Body of pancreas (tissue), 4 donors: ENCODE results near the gene RNF151. TPM values are rescaled to one million over a fixed set of nuclear protein-coding genes. Genes with fewer than 3 reads are reported as not detected.
"Not testable (repeated sequence)": the region's sequence is repeated elsewhere in the genome, so short reads cannot be mapped to it uniquely, and the experiment has no call there.

Source experiments
- ATAC-seq: fragments of 150-250 bp; one replicate; pipeline ENCODE4 v1.9.1; 2016
- DNase-seq, 4 donors: peaks; one replicate each; pipeline ENCODE4 v3.0.0-alpha.2; 2019
- H3K27ac ChIP-seq, 4 donors: fragments of 200-600 bp; sonication (generic); 1 replicate in 3 of 4; 2 replicates in 1 of 4; pipeline versions ENCODE4 v1.5.1 to v1.6.1; 2016 to 2019; ENCODE audit warnings: mild to moderate bottlenecking in 1 of 4, mixed read lengths in 1 of 4, moderate library complexity in 1 of 4
- H3K27me3 ChIP-seq, 2 donors: fragments of 200-600 bp; sonication (generic); one replicate each; pipeline ENCODE4 v1.6.0; 2016; ENCODE audit warnings: mild to moderate bottlenecking in 1 of 2
- H3K36me3 ChIP-seq, 2 donors: fragments of 200-600 bp; sonication (generic); replicated peaks in 1 of 2; 2 replicates each; pipeline ENCODE4 v1.5.1; 2016; ENCODE audit warnings: low read depth in 2 of 2; ENCODE audit not compliant: insufficient read depth in 1 of 2
- H3K4me1 ChIP-seq: fragments of 200-600 bp; sonication (generic); one replicate; pipeline ENCODE4 v1.6.0; 2016
- H3K4me3 ChIP-seq, 2 donors: fragments of 200-600 bp; sonication (generic); 1 replicate in 1 of 2; 2 replicates in 1 of 2; pipeline ENCODE4 v1.5.1; 2016 to 2019
- H3K9me3 ChIP-seq, 3 donors: fragments of 200-600 bp; sonication (generic); 1 replicate in 2 of 3; 2 replicates in 1 of 3; pipeline ENCODE4 v1.5.1; 2016
- POLR2A ChIP-seq, 3 donors: fragments of 450-650 bp; IDR thresholded peaks; one replicate each; pipeline ENCODE4 v1.6.1; 2016; ENCODE audit warnings: antibody characterized with exemption in 3 of 3, mild to moderate bottlenecking in 2 of 3
- WGBS, 2 donors: methylation state at CpG; one replicate each; pipeline ENCODE4 v1.1.5; 2017; 5-methylcytosine and 5-hydroxymethylcytosine counted together
- intact Hi-C: fragments of 100-400 bp; cut with DNase I; formaldehyde crosslinking; loops from one replicate; pipeline ENCODE4 v1.15.1; 2023
- total RNA-seq, 2 donors: library from RNA; depleted of rRNA; stranded (reverse); fragments of >200 nt; gene quantifications; one replicate each; pipeline ENCODE4 v1.1.0, GENCODE V29; 2016
- TF ChIP-seq, protein P1 (sequence below), 7 experiments: fragments of 450-650 bp in 4 of 7; fragments of 200-600 bp in 3 of 7; sonication (generic) in 3 of 7; IDR thresholded peaks; one replicate each; pipeline ENCODE4 v1.5.1; 2016 to 2019; ENCODE audit warnings: antibody characterized with exemption in 7 of 7

Gene RNF151
- total RNA-seq, 2 donors from 2014 or later: not detected

GRCh38 chr16:2008631-2009163 is 42.0 kb downstream of the RNF151 start:
- peak in 3 of 4 donors; percentile 52 to 66 (median 61) for DNase-seq
- Histone ChIP-seq H3K4me1 (peaks cover 60% of the 10 kb centered on the region), H3K4me3 (peak overlapping the region; percentile 76 to 95), H3K36me3 (no peaks in the 10 kb centered on the region), H3K27ac (peak overlapping the region; percentile 89 to 96 (median 92)), H3K27me3 (no peaks in the 10 kb centered on the region), H3K9me3 (no peaks in the 10 kb centered on the region)
- peak; percentile 14 to 63 (median 51) for TF ChIP-seq POLR2A (IDR thresholded peaks at IDR 0.05)
- TF ChIP-seq, protein P1, sequence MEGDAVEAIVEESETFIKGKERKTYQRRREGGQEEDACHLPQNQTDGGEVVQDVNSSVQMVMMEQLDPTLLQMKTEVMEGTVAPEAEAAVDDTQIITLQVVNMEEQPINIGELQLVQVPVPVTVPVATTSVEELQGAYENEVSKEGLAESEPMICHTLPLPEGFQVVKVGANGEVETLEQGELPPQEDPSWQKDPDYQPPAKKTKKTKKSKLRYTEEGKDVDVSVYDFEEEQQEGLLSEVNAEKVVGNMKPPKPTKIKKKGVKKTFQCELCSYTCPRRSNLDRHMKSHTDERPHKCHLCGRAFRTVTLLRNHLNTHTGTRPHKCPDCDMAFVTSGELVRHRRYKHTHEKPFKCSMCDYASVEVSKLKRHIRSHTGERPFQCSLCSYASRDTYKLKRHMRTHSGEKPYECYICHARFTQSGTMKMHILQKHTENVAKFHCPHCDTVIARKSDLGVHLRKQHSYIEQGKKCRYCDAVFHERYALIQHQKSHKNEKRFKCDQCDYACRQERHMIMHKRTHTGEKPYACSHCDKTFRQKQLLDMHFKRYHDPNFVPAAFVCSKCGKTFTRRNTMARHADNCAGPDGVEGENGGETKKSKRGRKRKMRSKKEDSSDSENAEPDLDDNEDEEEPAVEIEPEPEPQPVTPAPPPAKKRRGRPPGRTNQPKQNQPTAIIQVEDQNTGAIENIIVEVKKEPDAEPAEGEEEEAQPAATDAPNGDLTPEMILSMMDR (IDR thresholded peaks at IDR 0.05): no peak
- peak; percentile 23 for ATAC-seq
- intact Hi-C loops: no loop called here
- WGBS, 2 donors: 3% methylated on average over 12 to 23 of the region's 23 CpGs

GRCh38 chr16:2009164-2009711 is 42.6 kb downstream of the RNF151 start:
- peak overlapping the region; percentile 89 to 96 (median 92) for H3K27ac ChIP-seq
- 0% methylated on average over 5 to 48 of the region's 55 CpGs for WGBS, 2 donors
- TF ChIP-seq, protein P1 (IDR thresholded peaks at IDR 0.05): no peak
- no peak for TF ChIP-seq POLR2A (IDR thresholded peaks at IDR 0.05)
- H3K4me1 ChIP-seq: peaks cover 54% of the 10 kb centered on the region
- no peaks in the 10 kb centered on the region for H3K9me3 ChIP-seq
- ATAC-seq: peak; percentile 15
- peak in 1 of 4 donors; percentile 22 for DNase-seq
- H3K36me3 ChIP-seq: no peaks in the 10 kb centered on the region
- peak overlapping the region; percentile 76 to 95 for H3K4me3 ChIP-seq
- H3K27me3 ChIP-seq: no peaks in the 10 kb centered on the region
- intact Hi-C loops: no loop called here

DNA sequence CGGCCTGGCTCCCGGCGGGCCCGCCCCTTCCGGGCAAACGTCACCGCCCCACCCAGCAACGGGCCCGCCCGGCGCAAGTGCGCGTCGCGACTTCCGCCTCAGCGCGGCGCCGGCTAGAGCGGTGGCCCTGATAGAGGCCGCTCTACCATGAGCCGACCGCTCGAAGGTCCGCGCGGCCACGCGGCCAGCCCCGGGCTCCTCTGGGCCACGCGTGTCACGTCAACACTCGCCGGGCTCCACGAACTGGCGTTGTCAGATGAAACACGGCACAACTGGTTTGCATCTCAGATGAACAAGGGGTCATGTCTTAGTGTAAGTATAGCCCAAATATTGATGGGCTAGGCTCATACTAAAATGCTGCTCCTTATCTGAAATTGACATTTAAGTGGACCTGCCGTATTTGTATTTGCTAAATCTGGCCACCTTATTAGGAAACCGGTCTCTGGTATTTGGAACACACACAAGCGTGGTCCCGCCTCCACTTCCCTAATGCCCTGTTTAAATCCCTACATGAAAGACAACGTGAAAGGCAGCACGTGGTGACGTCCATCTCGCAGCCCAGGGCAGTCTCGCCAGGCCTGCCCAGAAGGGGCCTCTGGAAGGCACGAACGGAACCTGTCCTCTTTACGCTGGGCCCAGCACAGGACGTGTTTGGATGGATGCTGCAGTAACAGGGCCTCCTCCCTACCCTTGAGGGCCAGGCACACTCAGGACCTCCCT is 43.3 kb downstream of the RNF151 start, which contains the start of gene ZNF598:
Gene ZNF598, minus strand, starts transcription at position 31 of the 720 bp plus-strand sequence.
- 2 to 4% methylated on average over 13 to 45 of the region's 52 CpGs for WGBS, 2 donors
- no peaks in the 10 kb centered on the region for H3K9me3 ChIP-seq
- peak within 1 kb of the TSS; percentile 76 to 95 for H3K4me3 ChIP-seq
- ATAC-seq (peak; percentile 89), DNase-seq (peak; percentile 82 to 86 (median 84))
- peak within 1 kb of the TSS; percentile 89 to 96 (median 92) for H3K27ac ChIP-seq
- H3K4me1 ChIP-seq: peaks cover 47% of the 10 kb centered on the region
- intact Hi-C loops: no loop called here
- no peaks in the 10 kb centered on the region for H3K36me3 ChIP-seq
- H3K27me3 ChIP-seq: no peaks in the 10 kb centered on the region
- TF ChIP-seq, protein P1 (IDR thresholded peaks at IDR 0.05): peak in 1 of 7 experiments; percentile 11
- TF ChIP-seq POLR2A (IDR thresholded peaks at IDR 0.05): peak; percentile 84 to 92 (median 91)

GRCh38 chr16:2011726-2012125 is 45.1 kb downstream of the RNF151 start:
- DNase-seq, ATAC-seq: not testable (repeated sequence)

DNA sequence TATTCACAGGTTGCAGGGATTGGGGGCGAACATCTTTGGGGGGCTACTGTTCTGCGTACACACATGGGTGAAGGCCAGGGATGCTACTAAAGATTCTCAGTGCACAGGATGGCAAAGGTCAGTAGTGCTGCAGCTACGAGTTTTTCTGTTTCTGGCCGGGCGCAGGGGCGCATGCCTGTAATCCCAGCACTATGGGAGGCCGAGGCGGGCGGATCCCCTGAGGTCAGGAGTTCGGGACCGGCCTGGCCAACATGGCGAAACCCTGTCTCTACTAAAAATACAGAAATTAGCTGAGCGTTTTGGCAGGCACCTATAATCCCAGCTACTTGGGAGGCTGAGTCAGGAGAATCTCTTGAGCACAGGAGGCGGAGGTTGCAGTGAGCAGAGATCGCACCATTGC is 46.9 kb downstream of the RNF151 start:
- Histone ChIP-seq H3K4me1 (peaks cover 11% of the 10 kb centered on the region), H3K4me3 (no peak overlapping the region), H3K9me3 (no peaks in the 10 kb centered on the region), H3K36me3 (no peaks in the 10 kb centered on the region), H3K27me3 (no peaks in the 10 kb centered on the region), H3K27ac (no peak overlapping the region)
- DNase-seq (no peak), ATAC-seq (no peak)
- 83 to 86% methylated on average over 13 to 15 of the region's 15 CpGs for WGBS, 2 donors
- TF ChIP-seq, protein P1 (IDR thresholded peaks at IDR 0.05): no peak
- TF ChIP-seq POLR2A (IDR thresholded peaks at IDR 0.05): no peak
- intact Hi-C loops: no loop called here

More at GRCh38 chr16:2011726-2012125, 45.1 kb downstream of the RNF151 start:
- 82 to 90% methylated on average over 9 of the region's 9 CpGs for WGBS, 2 donors
- H3K36me3 ChIP-seq, H3K27ac ChIP-seq, H3K9me3 ChIP-seq, H3K27me3 ChIP-seq, intact Hi-C loops, H3K4me3 ChIP-seq: not testable (repeated sequence)
- peaks cover 29% of the 10 kb centered on the region for H3K4me1 ChIP-seq
